Epithelial cell of esophagus (primary cell): Measurements from ENCODE around the gene TRIM43.
"Not testable (repeated sequence)": the region's sequence is repeated elsewhere in the genome, so short reads cannot be mapped to it uniquely, and the experiment has no call there.

Experiments
- DNase-seq: peaks from one replicate; pipeline ENCODE4 v3.0.0; 2010; ENCODE audit warnings: low read depth
- H3K4me3 ChIP-seq: 2 replicates; pipeline ENCODE4 v1.5.1; 2011; ENCODE audit warnings: mild to moderate bottlenecking, low read length, control low read depth

TRIM43 gene

DNA sequence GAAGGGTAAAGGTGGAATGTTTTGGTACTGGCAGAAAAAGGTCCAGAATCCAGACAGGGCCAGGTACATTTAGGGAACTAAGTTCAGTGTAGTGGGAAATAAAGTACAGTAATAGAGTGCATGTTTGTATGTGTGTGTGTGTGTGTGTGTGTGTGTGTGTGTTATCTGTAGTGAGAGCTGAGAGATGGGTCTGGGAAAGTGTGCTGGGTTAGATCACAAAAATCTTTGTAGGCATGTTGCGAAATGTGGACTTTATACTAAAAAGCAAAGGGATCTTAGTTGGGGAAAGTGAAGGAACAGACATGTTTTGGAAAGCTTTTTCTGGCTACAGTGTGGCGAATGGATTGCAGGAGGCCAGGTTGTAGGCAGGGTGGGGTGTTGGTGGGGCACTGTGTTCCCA, 53.5 kb downstream of the TRIM43 start:
- DNase-seq = not testable (repeated sequence)

GRCh38 chr2:95646274-95646994, 54.6 kb downstream of the TRIM43 start:
- not testable (repeated sequence) for H3K4me3 ChIP-seq, DNase-seq

More for the DNA sequence above, 53.5 kb downstream of the TRIM43 start:
- H3K4me3 ChIP-seq = not testable (repeated sequence)

- DNase-seq = not testable (repeated sequence)
Measured at GRCh38 chr2:95648894-95649544, 57.2 kb downstream of the TRIM43 start.

More at GRCh38 chr2:95648894-95649544, 57.2 kb downstream of the TRIM43 start:
- H3K4me3 ChIP-seq = not testable (repeated sequence)
